ENCODE data around the gene ITPR3.

Gene ITPR3

DNA sequence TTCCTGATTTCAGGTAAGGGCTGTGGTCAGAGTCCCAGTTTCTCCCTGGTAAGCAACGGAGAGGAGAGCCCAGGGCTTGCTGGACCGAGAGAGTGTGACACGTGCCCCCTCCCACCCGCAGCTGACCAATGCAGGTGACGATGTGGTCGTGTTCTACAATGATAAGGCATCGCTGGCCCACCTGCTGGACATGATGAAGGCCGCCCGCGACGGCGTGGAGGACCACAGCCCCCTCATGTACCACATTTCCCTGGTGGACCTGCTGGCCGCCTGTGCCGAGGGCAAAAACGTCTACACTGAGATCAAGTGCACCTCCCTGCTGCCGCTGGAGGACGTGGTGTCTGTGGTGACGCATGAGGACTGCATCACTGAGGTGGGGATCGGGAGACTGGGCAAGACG lies 58.6 kb downstream of the ITPR3 start:
- H2BK120ac ChIP-seq (ENCODE audit: low read depth, low read length): no peak overlapping the region
- H3K23ac ChIP-seq (ENCODE audit: low read depth, low read length, poor library complexity): peak overlapping the region; percentile 75
- no peak overlapping the region for H3K14ac ChIP-seq (ENCODE audit: low read length)
- H3K27me3 ChIP-seq (ENCODE audit: control insufficient read depth in 3 of 3, insufficient read depth in 3 of 3, low read depth in 1 of 3, low read length in 3 of 3): no peaks in the 10 kb centered on the region
- no peak overlapping the region for H4K91ac ChIP-seq (ENCODE audit: low read depth, low read length, poor library complexity)
- H2BK12ac ChIP-seq (ENCODE audit: low read length): peak overlapping the region; percentile 4
- no peaks in the 10 kb centered on the region for H3K4me1 ChIP-seq (ENCODE audit: control insufficient read depth in 2 of 2, insufficient read depth in 1 of 2, low read depth in 1 of 2, low read length in 2 of 2)
- H3K79me1 ChIP-seq (ENCODE audit: low read depth, low read length): peaks cover 2% of the 10 kb centered on the region
- H3K36me3 ChIP-seq (replicated peaks in 1 of 2; ENCODE audit: control insufficient read depth in 2 of 2, insufficient read depth in 2 of 2, low read length in 2 of 2): no peaks in the 10 kb centered on the region
- peak overlapping the region; percentile 70 for H4K8ac ChIP-seq (ENCODE audit: low read depth, low read length)
- H3K4me3 ChIP-seq (ENCODE audit: low read length in 2 of 2): no peak overlapping the region
- no peak overlapping the region for H2BK5ac ChIP-seq (ENCODE audit: low read length)
- no peak overlapping the region for H2AFZ ChIP-seq (ENCODE audit: low read length)
- H2BK15ac ChIP-seq (ENCODE audit: low read length): peak overlapping the region; percentile 40
- peak overlapping the region; percentile 20 for H2AK5ac ChIP-seq (ENCODE audit: low read depth, low read length)
- no peak overlapping the region for H3K4ac ChIP-seq (ENCODE audit: low read length)
- no peak for DNase-seq (ENCODE audit: low spot score)
- H3K9ac ChIP-seq (ENCODE audit: low read depth, low read length, poor library complexity): peak overlapping the region; percentile 15
- no peak overlapping the region for H3K4me2 ChIP-seq (ENCODE audit: insufficient read depth, low read length, poor library complexity, severe bottlenecking)
- WGBS, 2 donors (ENCODE audit: extremely low coverage in 2 of 2, insufficient read length in 2 of 2, insufficient replicate concordance in 1 of 2): no CpG with 5 or more reads among the region's 20 CpGs
- no peak overlapping the region for H3K27ac ChIP-seq (replicated peaks; ENCODE audit: low read length)
- no peaks in the 10 kb centered on the region for H3K9me3 ChIP-seq (replicated peaks in 1 of 2; ENCODE audit: control insufficient read depth in 2 of 2, insufficient read depth in 1 of 2, low read depth in 1 of 2, low read length in 2 of 2)
- H3K18ac ChIP-seq (ENCODE audit: low read length): no peak overlapping the region

DNA sequence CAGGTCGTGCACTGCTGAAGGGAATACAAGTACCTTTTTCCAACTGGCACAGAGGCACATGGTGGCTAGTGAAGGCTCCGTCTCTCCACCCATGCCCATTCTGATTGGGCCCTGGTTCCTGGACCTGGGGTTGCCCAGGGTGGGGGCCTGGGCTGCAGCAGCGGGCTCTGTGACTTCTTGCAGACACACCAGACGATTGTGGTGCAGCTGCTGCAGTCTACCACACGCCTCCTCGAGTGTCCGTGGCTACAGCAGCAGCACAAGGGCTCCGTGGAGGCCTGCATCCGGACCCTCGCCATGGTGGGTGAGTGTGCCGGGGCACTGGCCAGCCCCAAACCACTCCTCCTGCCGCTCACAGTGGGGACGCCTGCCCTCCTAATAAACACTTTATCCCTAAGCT lies 61.2 kb downstream of the ITPR3 start:
- Histone ChIP-seq H2AFZ (ENCODE audit: low read length) (no peak overlapping the region), H4K91ac (ENCODE audit: low read depth, low read length, poor library complexity) (no peak overlapping the region), H3K4me1 (ENCODE audit: control insufficient read depth in 2 of 2, insufficient read depth in 1 of 2, low read depth in 1 of 2, low read length in 2 of 2) (peaks cover 0 to 4% of the 10 kb centered on the region in 2 donors), H2BK15ac (ENCODE audit: low read length) (no peak overlapping the region), H3K18ac (ENCODE audit: low read length) (no peak overlapping the region), H3K79me1 (ENCODE audit: low read depth, low read length) (peaks cover 2% of the 10 kb centered on the region), H2AK5ac (ENCODE audit: low read depth, low read length) (no peak overlapping the region), H3K14ac (ENCODE audit: low read length) (no peak overlapping the region), H3K4me3 (ENCODE audit: low read length in 2 of 2) (no peak overlapping the region), H3K9me3 (replicated peaks in 1 of 2; ENCODE audit: control insufficient read depth in 2 of 2, insufficient read depth in 1 of 2, low read depth in 1 of 2, low read length in 2 of 2) (no peaks in the 10 kb centered on the region), H3K4me2 (ENCODE audit: insufficient read depth, low read length, poor library complexity, severe bottlenecking) (no peak overlapping the region), H2BK12ac (ENCODE audit: low read length) (no peak overlapping the region), H3K27ac (replicated peaks; ENCODE audit: low read length) (no peak overlapping the region), H3K9ac (ENCODE audit: low read depth, low read length, poor library complexity) (no peak overlapping the region), H3K4ac (ENCODE audit: low read length) (no peak overlapping the region), H3K36me3 (replicated peaks in 1 of 2; ENCODE audit: control insufficient read depth in 2 of 2, insufficient read depth in 2 of 2, low read length in 2 of 2) (no peaks in the 10 kb centered on the region), H4K8ac (ENCODE audit: low read depth, low read length) (no peak overlapping the region), H3K23ac (ENCODE audit: low read depth, low read length, poor library complexity) (peak overlapping the region; percentile 75), H2BK5ac (ENCODE audit: low read length) (peak overlapping the region; percentile 46), H2BK120ac (ENCODE audit: low read depth, low read length) (no peak overlapping the region), H3K27me3 (ENCODE audit: control insufficient read depth in 3 of 3, insufficient read depth in 3 of 3, low read depth in 1 of 3, low read length in 3 of 3) (no peaks in the 10 kb centered on the region)
- no CpG with 5 or more reads among the region's 13 CpGs for WGBS, 2 donors (ENCODE audit: extremely low coverage in 2 of 2, insufficient read length in 2 of 2, insufficient replicate concordance in 1 of 2)
- no peak for DNase-seq (ENCODE audit: low spot score)

DNA sequence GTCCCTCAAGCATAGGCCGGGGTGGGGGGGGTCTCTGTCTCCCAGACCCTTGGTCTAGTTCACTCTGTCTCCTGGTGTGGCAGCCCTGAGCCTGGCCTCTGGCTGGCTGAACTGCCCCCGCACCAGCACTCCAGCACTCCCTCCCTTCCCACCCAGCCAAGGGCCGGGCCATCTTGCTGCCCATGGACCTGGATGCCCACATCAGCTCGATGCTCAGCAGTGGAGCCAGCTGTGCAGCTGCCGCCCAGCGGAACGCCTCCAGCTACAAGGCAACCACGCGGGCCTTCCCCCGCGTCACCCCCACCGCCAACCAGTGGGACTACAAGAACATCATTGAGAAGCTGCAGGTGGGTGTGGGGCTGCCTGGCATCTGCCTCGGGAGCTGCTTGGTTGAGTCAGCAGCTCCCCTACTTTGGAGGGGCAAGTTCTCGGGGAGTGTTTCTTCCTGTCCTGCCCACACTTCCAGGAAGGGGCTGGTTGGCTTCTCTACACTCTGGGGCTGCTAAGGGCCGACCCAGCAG lies 62.0 kb downstream of the ITPR3 start:
- H3K14ac ChIP-seq (ENCODE audit: low read length): peak overlapping the region; percentile 50
- no peak overlapping the region for H2BK120ac ChIP-seq (ENCODE audit: low read depth, low read length)
- peak overlapping the region; percentile 74 for H3K18ac ChIP-seq (ENCODE audit: low read length)
- H3K4ac ChIP-seq (ENCODE audit: low read length): no peak overlapping the region
- no peak overlapping the region for H2AFZ ChIP-seq (ENCODE audit: low read length)
- peak overlapping the region; percentile 46 for H2BK5ac ChIP-seq (ENCODE audit: low read length)
- peak overlapping the region; percentile 77 for H2AK5ac ChIP-seq (ENCODE audit: low read depth, low read length)
- no peak overlapping the region for H3K4me3 ChIP-seq (ENCODE audit: low read length in 2 of 2)
- H4K8ac ChIP-seq (ENCODE audit: low read depth, low read length): peak overlapping the region; percentile 32
- no peak overlapping the region for H2BK12ac ChIP-seq (ENCODE audit: low read length)
- peak overlapping the region; percentile 47 for H2BK15ac ChIP-seq (ENCODE audit: low read length)
- H3K9me3 ChIP-seq (replicated peaks in 1 of 2; ENCODE audit: control insufficient read depth in 2 of 2, insufficient read depth in 1 of 2, low read depth in 1 of 2, low read length in 2 of 2): no peaks in the 10 kb centered on the region
- no peaks in the 10 kb centered on the region for H3K36me3 ChIP-seq (replicated peaks in 1 of 2; ENCODE audit: control insufficient read depth in 2 of 2, insufficient read depth in 2 of 2, low read length in 2 of 2)
- H3K27ac ChIP-seq (replicated peaks; ENCODE audit: low read length): no peak overlapping the region
- peaks cover 2% of the 10 kb centered on the region for H3K79me1 ChIP-seq (ENCODE audit: low read depth, low read length)
- H3K23ac ChIP-seq (ENCODE audit: low read depth, low read length, poor library complexity): peak overlapping the region; percentile 37
- WGBS, 2 donors (ENCODE audit: extremely low coverage in 2 of 2, insufficient read length in 2 of 2, insufficient replicate concordance in 1 of 2): no CpG with 5 or more reads among the region's 15 CpGs
- H3K9ac ChIP-seq (ENCODE audit: low read depth, low read length, poor library complexity): no peak overlapping the region
- H3K27me3 ChIP-seq (ENCODE audit: control insufficient read depth in 3 of 3, insufficient read depth in 3 of 3, low read depth in 1 of 3, low read length in 3 of 3): no peaks in the 10 kb centered on the region
- H4K91ac ChIP-seq (ENCODE audit: low read depth, low read length, poor library complexity): peak overlapping the region; percentile 67
- peaks cover 0 to 4% of the 10 kb centered on the region in 2 donors for H3K4me1 ChIP-seq (ENCODE audit: control insufficient read depth in 2 of 2, insufficient read depth in 1 of 2, low read depth in 1 of 2, low read length in 2 of 2)
- DNase-seq (ENCODE audit: low spot score): no peak
- no peak overlapping the region for H3K4me2 ChIP-seq (ENCODE audit: insufficient read depth, low read length, poor library complexity, severe bottlenecking)

DNA sequence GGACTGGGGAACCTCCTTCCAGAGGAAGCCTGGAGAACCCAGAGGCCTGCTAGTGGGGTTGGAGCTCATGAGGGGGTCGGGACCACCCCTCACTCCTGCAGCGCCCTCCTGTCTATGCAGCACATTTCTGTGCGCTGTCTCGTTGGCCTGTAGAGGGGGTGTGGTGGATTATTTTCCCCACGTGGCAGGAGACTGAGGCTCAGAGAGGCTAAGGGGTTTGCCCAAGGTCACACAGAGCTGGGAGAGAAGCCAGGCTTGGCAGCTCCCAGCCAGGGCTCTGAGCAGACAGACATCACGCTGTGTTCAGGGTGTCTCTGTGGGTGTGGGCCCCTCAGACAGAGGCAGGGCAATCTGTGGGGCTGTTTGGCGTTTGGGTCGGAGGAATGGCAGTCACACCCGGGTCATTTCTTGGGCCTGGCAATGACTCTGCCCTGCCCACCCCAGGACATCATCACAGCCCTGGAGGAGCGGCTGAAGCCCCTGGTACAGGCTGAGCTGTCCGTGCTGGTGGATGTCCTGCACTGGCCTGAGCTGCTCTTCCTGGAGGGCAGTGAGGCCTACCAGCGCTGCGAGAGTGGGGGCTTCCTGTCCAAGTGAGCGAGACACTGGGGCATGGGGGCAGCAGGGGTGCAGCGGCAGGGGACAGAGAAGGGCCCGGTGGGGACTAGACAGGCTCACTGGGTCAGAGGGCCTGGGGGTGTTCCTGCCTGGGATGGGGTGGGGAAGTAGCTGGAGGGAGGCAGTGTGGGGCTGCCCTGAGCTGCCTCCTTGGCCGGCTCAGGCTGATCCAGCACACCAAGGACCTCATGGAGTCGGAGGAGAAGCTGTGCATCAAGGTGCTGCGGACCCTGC lies 62.7 kb downstream of the ITPR3 start:
- H3K18ac ChIP-seq (ENCODE audit: low read length): peak overlapping the region; percentile 67
- no peak overlapping the region for H4K91ac ChIP-seq (ENCODE audit: low read depth, low read length, poor library complexity)
- no peak overlapping the region for H3K14ac ChIP-seq (ENCODE audit: low read length)
- no peak overlapping the region for H3K27ac ChIP-seq (replicated peaks; ENCODE audit: low read length)
- no peaks in the 10 kb centered on the region for H3K9me3 ChIP-seq (replicated peaks in 1 of 2; ENCODE audit: control insufficient read depth in 2 of 2, insufficient read depth in 1 of 2, low read depth in 1 of 2, low read length in 2 of 2)
- DNase-seq (ENCODE audit: low spot score): no peak
- H3K27me3 ChIP-seq (ENCODE audit: control insufficient read depth in 3 of 3, insufficient read depth in 3 of 3, low read depth in 1 of 3, low read length in 3 of 3): no peaks in the 10 kb centered on the region
- H3K9ac ChIP-seq (ENCODE audit: low read depth, low read length, poor library complexity): no peak overlapping the region
- no peak overlapping the region for H4K8ac ChIP-seq (ENCODE audit: low read depth, low read length)
- H3K4me1 ChIP-seq (ENCODE audit: control insufficient read depth in 2 of 2, insufficient read depth in 1 of 2, low read depth in 1 of 2, low read length in 2 of 2): peaks cover 0 to 4% of the 10 kb centered on the region in 2 donors
- no peak overlapping the region for H3K4me3 ChIP-seq (ENCODE audit: low read length in 2 of 2)
- peak overlapping the region; percentile 3 for H2BK5ac ChIP-seq (ENCODE audit: low read length)
- no peaks in the 10 kb centered on the region for H3K36me3 ChIP-seq (replicated peaks in 1 of 2; ENCODE audit: control insufficient read depth in 2 of 2, insufficient read depth in 2 of 2, low read length in 2 of 2)
- H2BK12ac ChIP-seq (ENCODE audit: low read length): no peak overlapping the region
- no peak overlapping the region for H3K4me2 ChIP-seq (ENCODE audit: insufficient read depth, low read length, poor library complexity, severe bottlenecking)
- peak overlapping the region; percentile 37 for H3K23ac ChIP-seq (ENCODE audit: low read depth, low read length, poor library complexity)
- H3K79me1 ChIP-seq (ENCODE audit: low read depth, low read length): peaks cover 2% of the 10 kb centered on the region
- peak overlapping the region; percentile 41 for H3K4ac ChIP-seq (ENCODE audit: low read length)
- no CpG with 5 or more reads among the region's 19 CpGs for WGBS, 2 donors (ENCODE audit: extremely low coverage in 2 of 2, insufficient read length in 2 of 2, insufficient replicate concordance in 1 of 2)
- H2AK5ac ChIP-seq (ENCODE audit: low read depth, low read length): peak overlapping the region; percentile 77
- H2BK15ac ChIP-seq (ENCODE audit: low read length): peak overlapping the region; percentile 69
- H2BK120ac ChIP-seq (ENCODE audit: low read depth, low read length): peak overlapping the region; percentile 28
- no peak overlapping the region for H2AFZ ChIP-seq (ENCODE audit: low read length)

Measured in neuronal stem cell (in vitro differentiated cells).